SKM-1 (cell line): Measurements from ENCODE around the gene ITGA4.

Experiments
- DNase-seq: peaks from one replicate; lab custom pipeline; 2025; ENCODE audit not compliant: unreplicated experiment; lab: John Stamatoyannopoulos, UW

The ITGA4 gene

DNA sequence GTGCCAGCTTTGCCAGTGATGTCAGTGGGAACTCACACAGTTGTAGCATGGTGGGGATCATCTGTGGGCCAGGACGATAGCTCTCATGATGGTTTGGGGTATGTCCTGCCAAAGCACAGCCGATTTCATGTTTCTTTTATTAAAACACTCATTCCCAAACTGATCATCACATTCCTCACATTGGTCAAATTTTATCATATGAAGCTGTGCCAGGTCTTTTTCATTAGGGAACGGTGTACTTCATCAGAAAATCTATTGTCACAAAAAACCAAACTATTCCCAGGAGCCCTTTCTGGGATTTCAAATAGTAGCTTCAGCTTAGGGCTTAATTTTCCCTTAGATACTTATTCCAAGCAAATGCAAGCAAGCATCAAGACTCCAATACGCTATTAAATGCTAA is 42.0 kb downstream of the ITGA4 start:
- DNase-seq = no peak

DNA sequence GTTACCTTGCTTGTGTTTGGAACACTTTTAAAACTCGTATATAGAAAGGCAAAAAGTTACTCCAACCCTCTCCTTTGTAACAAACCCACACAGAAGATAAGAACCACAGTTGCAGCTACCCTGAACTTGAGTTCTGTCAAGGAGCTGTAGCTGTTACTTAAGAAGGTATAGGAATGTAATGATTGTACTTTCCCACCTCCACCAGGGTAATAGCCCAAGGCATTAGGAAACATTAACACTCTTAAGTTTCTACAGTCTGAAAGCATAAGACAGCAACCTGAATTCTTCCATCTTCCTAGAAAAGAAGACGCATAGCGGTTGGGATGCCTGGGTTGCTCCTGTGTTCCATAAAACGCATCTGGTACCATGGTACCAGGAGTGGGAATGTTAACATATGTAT is 43.0 kb downstream of the ITGA4 start:
- DNase-seq = no peak

DNA sequence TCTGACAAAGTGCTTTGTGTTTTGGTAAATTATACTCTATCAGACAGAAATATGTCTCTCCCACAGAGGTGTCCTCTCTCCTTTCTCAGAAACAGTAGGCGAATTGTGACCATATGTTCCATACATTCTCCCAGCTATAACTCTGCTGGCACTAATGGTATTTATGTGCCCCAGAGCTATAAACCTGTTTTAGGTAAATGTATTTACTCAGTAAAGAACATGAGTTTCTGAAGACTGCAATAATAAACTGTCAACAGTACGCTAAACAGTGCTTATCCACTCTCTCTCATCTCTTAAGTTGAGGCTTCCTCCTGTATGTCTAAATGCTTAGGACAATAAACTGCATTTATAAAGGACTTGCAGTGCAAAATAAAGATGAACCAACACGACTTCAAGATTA is 58.5 kb downstream of the ITGA4 start:
- no peak for DNase-seq

DNA sequence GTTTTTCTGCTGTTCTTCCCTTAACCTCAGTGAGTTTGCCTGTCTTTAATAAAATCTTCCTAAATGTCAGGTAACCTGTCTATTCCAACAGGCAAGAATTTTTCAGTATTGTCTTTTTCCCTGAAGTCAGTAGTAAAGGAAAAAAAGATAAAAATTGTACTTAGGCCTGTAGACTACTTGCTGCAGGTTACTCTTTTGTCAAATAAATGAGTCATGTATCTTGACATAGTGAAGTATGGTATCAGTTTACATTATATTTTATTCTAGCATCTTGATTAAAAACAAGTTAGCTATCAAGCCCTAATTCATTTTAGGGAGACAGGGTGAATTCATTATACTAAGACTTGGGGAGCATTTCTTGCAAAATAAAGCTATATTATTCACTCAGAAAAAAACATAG is 59.8 kb downstream of the ITGA4 start:
- DNase-seq = no peak

DNA sequence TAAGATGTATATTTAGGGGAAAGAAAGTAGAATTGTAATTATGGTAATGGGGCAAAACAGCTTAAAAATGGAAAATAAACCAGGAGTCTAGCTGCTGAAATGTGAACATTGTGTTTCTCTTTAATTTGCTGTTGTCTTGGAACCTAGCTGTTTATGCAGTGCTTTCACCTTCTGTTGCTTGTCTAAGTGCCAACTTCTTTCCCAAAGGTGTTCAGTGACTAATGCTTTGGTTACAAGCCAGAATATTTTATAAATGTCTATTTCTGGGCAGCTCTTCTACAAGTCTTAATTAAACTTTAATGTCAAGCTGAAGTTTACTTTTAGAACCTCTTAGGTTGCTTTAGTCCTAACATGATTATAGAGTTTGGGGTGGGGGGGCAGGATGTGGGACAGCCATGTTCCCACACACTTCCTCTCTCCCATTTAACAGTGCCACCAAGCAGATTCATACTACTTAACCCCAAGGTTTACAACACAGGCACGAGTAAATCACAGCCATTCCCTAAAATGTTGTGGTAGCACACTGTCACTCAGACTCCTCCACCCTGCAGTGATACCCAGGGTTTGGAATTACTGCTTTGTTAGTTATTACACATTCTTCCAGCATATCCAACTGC is 60.6 kb downstream of the ITGA4 start:
- DNase-seq = no peak

DNA sequence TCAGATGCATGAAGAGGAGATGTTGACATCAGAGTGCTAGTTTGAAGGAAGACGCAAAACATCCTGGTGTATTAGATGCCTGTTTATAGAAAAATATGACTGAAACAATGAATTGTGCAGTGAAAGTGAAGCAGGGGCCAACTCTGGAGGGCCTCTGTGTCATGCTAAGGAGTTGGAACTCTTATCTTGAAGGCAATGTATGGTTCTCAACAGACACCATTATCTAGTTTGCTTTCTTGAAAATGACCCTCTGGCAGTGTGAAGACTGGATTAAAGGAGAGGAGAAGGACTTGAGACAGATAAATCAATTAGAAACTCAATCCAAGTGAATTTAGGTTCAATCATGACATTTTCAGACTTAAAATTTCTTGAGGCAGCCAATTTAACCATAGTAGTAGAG is 63.1 kb downstream of the ITGA4 start:
- no peak for DNase-seq

DNA sequence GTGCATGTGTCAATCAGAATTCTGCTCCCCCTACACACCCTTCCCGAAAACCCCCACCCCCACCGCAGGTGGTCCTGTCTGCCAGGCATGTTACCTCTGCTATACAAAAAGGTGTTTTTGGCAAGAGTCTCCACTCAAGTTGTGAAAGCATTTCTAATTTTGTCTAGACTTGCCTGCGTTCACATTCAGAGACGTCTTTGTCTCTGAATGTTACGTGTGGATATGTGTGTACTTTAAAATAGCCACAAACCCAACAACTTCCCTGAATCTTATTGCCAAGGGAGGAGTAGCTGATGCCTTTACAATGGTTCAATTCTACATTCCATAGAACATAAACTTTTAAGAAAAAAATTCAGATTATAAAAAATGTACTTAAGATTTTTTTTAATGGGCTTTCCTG is 66.6 kb downstream of the ITGA4 start:
- DNase-seq = no peak

DNA sequence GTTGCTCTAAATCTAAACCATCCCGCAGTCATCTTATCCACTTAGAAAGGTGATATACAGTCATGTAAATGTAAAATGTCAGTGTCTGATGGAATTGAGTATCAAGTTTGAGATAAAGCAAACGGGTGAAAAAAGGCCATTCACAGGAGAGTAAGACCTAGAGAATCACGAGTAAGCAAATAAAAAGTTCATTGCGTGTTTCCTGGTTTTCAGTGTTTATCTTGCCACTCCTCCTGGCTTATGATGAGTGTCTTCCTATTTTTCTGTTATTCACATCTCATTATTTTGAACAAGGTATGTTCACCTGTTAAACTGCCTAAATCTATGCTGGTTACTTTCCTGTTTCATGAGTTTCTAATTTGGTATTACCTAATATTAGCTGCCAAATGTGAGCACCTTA is 68.8 kb downstream of the ITGA4 start:
- DNase-seq = no peak

DNA sequence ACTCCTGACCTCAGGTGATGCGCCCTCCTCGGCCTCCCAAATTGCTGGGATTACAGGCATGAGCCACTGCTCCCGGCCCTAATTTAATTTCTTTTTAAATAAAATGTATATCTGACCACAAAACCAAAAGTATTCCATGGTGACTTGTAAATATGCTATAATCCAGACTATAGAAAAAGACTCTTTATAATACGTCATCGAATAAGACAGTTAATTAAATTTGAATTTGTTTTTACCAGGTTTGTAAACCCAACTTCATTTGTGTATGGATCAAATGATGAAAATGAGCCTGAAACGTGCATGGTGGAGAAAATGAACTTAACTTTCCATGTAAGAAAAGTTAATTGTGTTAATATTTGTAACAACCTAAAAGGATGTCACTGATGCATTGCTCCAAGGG is 69.9 kb downstream of the ITGA4 start:
- DNase-seq = no peak

DNA sequence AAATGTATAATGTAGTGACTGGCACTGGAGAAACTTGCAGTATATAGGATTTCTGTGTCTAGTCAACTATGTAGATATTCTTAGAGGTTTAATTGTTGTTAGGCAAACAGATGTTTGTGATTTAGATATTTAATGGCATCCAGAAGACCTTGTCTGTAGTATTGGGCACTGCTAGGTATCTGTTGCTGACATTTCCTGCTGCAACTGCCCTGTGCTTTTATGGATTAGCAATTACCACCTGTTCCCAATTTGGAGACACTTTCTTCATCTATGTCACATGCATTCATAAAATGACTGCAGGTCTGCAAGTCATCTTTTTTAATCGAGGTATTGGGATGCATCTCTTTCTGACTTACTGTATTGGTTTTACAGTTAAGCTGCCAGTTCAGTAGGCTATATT is 71.3 kb downstream of the ITGA4 start:
- no peak for DNase-seq

DNA sequence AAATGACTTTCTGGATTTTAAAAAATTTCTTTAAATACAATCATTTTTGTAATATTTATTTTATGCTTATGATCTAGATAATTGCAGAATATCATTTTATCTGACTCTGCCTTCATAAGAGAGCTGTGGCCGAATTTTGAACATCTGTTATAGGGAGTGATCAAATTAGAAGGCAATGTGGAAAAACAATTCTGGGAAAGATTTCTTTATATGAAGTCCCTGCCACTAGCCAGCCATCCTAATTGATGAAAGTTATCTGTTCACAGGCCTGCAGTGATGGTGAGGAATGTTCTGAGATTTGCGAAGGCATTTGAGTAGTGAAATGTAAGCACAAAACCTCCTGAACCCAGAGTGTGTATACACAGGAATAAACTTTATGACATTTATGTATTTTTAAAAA is 79.5 kb downstream of the ITGA4 start:
- no peak for DNase-seq

DNA sequence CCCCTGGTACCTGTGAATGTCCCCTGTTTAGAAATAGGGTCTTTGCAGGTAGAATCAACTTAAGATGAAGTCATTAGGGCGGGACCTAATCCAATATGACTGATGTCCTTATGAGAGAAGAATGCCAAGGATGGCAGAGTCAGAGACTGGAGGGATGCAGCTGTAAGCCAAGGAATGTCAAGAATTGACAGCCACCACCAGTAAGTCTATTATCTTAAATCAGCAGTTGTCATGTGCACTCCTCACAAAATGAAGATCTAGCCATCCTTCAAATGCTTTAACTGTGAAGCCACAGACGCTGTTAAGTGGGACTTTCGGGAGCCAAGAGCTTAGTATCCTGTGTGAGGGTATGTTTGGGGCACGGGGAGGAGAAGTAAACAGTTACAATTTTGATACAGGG is 83.2 kb downstream of the ITGA4 start:
- DNase-seq = no peak

DNA sequence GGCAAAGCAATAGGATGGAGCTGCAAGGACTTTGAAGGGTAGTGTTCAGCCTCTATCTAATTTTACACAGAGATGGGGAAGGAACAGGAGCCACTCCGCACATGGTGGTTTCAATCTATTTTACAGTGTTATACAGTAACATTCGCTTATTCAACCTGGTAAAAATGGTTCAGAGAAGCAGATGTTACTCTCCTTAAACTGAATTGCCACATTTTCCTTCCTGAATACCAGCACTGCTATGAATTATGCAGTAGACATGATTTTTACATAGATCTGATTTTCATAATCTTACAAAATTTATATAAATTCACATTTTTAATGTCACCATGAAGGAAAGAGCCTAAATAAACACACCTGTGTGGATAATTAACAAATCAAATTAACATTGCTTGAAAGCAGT is 85.0 kb downstream of the ITGA4 start:
- no peak for DNase-seq

DNA sequence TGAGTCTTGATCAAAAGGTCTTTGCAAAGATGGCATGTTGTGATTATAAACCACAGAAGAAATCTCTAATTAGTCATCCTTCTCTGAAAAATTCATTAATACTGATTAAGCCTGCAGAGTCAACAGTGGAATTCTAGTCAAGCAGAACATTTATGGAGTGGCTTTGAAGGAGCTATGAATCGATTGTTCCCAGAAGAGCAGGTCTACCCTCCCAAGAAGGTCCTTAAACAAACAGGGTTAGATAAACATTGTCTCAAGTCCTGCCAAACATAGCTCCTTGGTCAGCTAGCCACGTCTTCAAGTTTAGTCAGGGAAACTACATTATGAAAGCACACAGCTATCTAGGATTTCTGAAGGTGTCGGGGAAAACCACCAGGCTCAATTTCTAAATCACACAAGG is 88.9 kb downstream of the ITGA4 start:
- no peak for DNase-seq

DNA sequence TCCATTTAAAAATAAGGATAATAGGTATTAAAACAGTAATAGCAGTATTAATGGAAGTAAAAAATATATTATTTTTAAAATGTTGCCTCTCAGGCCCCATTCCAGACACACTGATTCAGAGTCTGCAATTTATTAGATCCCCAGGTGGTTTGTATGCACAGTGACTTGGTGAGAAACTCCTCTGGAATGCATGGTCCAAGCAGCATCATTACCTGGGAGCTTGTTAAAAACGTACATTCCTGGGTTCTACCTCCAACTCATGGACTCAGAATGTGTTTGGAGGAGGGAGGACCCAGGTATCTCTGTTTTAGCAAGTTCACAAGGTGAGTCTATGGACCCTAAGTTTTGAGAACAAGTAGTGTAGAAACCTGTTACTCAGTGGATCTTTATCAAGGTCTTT is 95.6 kb downstream of the ITGA4 start:
- no peak for DNase-seq

DNA sequence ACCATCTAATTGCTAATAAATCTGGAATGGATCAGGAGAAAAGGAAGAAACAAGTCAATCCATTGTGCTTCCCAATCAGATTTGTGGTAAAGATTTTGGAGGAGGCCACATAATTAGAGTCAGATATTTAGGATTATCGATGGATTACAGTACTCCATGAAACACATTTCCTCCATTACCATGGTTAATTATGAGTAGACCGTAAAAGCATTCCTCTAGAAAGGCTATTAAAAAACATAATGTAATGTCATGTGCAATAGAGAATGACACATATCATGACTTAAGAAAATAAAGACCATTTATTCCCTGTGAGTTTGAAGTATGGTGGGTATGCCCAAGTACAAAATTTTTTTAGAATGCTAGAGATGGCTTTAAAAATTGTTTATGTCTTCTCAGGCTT is 96.1 kb downstream of the ITGA4 start:
- DNase-seq = no peak

DNA sequence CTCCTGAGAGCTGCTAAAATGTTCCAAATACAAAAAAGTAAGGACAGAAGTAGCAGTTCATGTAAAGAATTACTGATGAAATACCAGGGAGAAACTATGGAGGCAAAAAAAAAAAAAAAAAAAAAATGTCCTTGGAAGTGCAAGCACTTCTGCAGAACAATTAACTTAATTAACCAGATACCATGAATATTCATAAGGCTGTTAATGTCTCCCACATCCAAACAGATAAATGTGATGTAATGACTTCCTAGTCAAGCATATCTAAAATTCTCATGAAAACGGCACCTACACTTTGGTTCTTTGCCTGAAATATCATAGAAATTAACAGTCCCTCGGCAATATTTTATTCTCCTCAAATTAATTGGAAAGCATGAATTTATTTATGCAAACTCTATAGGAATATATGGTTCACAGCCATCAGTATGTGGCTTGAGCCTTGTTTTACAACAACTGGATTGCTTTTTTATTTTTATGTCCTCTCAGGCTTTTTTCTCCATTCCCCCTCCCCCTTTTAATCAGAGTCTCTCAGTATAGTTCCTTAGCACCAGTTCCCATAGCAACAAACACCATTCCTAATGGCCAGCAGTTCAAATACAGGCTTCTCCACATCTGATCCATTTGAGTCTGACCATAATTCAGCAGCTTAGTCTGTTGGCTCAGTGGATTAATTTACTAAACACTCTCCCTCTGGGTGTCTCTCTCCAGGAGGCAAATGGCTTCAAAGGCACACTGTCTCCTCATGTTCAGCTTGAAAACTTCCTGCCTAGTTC is 97.1 kb downstream of the ITGA4 start:
- DNase-seq = no peak

DNA sequence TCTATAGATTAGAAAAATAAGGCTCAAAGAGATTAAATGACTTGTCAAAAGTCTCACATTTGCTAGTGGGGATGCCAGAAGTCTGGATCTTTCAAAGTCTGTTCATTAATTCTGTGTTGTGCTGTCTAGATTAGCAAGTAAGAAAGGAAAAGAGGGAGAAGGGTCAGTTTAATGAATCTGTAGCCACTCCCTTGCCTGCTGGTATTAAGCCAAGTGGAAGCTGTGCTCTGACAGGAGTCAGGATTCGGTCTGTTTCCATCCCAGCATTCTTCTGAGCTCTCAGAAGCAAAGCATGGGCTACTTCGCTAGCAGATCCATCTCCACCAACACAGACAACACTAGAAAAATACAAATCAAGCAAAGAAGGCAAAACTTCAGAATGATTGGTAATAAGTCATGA is 101.2 kb downstream of the ITGA4 start:
- no peak for DNase-seq

DNA sequence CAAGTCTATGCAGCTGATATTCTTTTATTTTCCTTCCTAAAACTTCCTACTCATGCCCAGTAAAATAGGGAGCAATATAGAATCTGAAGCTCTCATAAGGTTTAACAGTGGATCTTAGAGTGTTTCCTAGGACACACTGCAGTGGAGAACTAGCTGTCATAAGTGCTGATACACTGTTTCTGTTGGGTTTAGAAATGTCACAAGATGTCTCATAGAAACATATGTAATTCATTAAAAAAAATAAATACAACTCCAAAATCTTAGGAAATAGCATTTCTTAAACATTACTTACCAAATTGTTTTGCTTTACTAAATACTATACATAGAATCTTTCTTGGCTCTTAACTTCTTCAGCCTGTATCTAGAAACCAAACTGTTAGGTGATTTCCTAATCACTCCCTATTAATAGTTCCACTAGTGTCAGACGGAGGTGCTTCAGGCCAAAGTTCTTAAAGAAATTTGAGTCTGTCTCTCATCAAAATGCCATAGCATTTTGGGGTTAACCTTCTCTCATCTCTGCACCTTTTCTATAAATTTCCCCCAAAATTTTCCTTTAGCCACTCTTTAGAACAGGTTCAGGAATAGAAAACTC is 106.0 kb downstream of the ITGA4 start:
- DNase-seq = no peak

DNA sequence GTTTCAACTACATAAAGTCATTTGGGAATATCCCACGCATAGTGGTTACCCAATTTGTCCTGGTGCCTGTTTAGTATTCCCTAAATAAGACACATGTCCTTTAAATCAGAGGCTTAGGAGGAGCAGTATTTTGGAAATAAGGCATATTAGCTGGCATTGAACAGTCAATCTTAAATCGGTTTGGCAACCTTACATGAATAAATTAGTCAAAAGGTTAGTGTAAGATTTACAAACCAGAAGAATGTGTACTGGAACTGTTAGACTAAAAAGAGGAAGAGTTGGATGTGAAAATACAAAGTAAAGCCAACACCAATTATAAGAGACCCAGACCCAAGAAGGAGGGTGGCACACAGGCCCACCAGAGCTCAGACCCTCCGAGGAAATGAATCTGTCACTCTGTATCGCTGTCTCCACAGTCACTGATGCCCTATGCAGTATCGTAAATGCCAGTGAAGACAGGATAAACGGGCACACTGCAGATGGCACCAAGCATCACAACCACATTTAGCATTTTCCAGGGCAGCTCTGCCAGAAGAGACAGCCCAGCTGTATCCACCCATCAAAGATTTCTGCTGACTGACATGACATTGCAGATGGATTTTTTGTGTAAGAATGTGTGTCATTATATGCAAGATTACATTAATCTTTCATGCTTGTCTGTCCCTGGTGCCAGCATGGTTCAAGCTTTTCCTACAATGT is 109.3 kb downstream of the ITGA4 start:
- no peak for DNase-seq

DNA sequence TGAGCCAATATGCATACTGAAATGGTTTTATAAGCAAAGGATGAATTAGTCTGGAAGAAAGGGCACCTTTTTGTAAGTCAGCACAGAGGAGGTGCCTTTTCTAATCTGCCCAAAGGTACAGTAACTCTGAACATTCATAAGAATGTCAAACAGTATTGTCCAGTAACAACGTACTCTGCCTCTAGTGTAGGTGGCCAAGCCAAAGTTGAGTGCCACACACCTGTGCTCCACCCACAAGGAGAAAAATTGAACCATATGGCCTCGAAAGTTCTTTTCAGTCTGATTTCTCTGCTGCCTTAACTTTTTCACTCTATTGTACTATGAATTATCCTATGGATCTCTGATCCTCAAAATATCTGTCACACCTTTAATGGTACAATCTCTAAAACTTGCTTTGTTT is 112.9 kb downstream of the ITGA4 start:
- DNase-seq = no peak
